HEK293 (cell line): Measurements from ENCODE around the gene JTB.
A peak's percentile ranks its signal among the peaks of the same experiment; 100 is the strongest.

Experiments
- BCL11A ChIP-seq: fragments of 450-650 bp; formaldehyde crosslinking; IDR thresholded peaks from 2 replicates; pipeline ENCODE4 v1.5.1; 2016; ENCODE audit warnings: low read depth, missing biosample characterization, missing genetic modification characterization
- BCL11B ChIP-seq: fragments of 450-650 bp; formaldehyde crosslinking; IDR thresholded peaks from 2 replicates; pipeline ENCODE4 v1.5.1; 2016; ENCODE audit warnings: low read depth, missing biosample characterization, missing genetic modification characterization
- FEZF1 ChIP-seq: fragments of 450-650 bp; formaldehyde crosslinking; IDR thresholded peaks from 2 replicates; pipeline ENCODE4 v1.5.1; 2016; ENCODE audit warnings: missing biosample characterization, missing genetic modification characterization
- GLI4 ChIP-seq: fragments of 450-650 bp; formaldehyde crosslinking; IDR thresholded peaks from 2 replicates; pipeline ENCODE4 v1.5.1; 2016; ENCODE audit warnings: missing biosample characterization, missing genetic modification characterization
- OSR2 ChIP-seq: fragments of 450-650 bp; formaldehyde crosslinking; IDR thresholded peaks from 2 replicates; pipeline ENCODE4 v1.5.1; 2016; ENCODE audit warnings: missing biosample characterization, missing genetic modification characterization
- YY2 ChIP-seq: fragments of 450-650 bp; formaldehyde crosslinking; IDR thresholded peaks from 2 replicates; pipeline ENCODE4 v1.5.1; 2016; ENCODE audit warnings: missing biosample characterization, missing genetic modification characterization
- ZBTB17 ChIP-seq: fragments of 450-650 bp; formaldehyde crosslinking; IDR thresholded peaks from 2 replicates; pipeline ENCODE4 v1.5.1; 2016; ENCODE audit warnings: missing biosample characterization, missing genetic modification characterization
- ZBTB21 ChIP-seq: fragments of 450-650 bp; formaldehyde crosslinking; IDR thresholded peaks from 2 replicates; pipeline ENCODE4 v1.5.1; 2017; ENCODE audit warnings: missing biosample characterization, missing genetic modification characterization
- ZFP69B ChIP-seq: fragments of 450-650 bp; formaldehyde crosslinking; IDR thresholded peaks from 2 replicates; pipeline ENCODE4 v1.5.1; 2016; ENCODE audit warnings: missing biosample characterization, missing genetic modification characterization
- ZIC2 ChIP-seq: fragments of 450-650 bp; formaldehyde crosslinking; IDR thresholded peaks from 2 replicates; pipeline ENCODE4 v1.5.1; 2016; ENCODE audit warnings: missing biosample characterization, missing genetic modification characterization
- ZNF157 ChIP-seq: fragments of 450-650 bp; formaldehyde crosslinking; IDR thresholded peaks from 2 replicates; pipeline ENCODE4 v1.5.1; 2016; ENCODE audit warnings: missing biosample characterization, missing genetic modification characterization
- ZNF23 ChIP-seq: fragments of 450-650 bp; formaldehyde crosslinking; IDR thresholded peaks from 2 replicates; pipeline ENCODE4 v1.5.1; 2016; ENCODE audit warnings: missing biosample characterization, missing genetic modification characterization, borderline replicate concordance
- ZNF274 ChIP-seq, 2 experiments: fragments of 200-500 bp in 1 of 2; fragments of 450-650 bp in 1 of 2; sonication (Bioruptor generic) in 1 of 2; formaldehyde crosslinking in 1 of 2; IDR thresholded peaks; 2 replicates each; pipeline versions ENCODE4 v1.5.1 to v1.6.1; 2014 to 2016; ENCODE audit warnings: borderline replicate concordance in 1 of 2, inconsistent platforms in 1 of 2, low read length in 1 of 2, missing biosample characterization in 1 of 2, missing genetic modification characterization in 1 of 2
- ZNF324 ChIP-seq: fragments of 450-650 bp; formaldehyde crosslinking; IDR thresholded peaks from 2 replicates; pipeline ENCODE4 v1.5.1; 2016; ENCODE audit warnings: missing biosample characterization, missing genetic modification characterization
- ZNF366 ChIP-seq: fragments of 450-650 bp; formaldehyde crosslinking; conservative IDR thresholded peaks from 2 replicates; pipeline ENCODE4 v1.5.1; 2016; ENCODE audit warnings: missing biosample characterization, missing genetic modification characterization
- ZNF391 ChIP-seq: fragments of 450-650 bp; formaldehyde crosslinking; IDR thresholded peaks from 2 replicates; pipeline ENCODE4 v1.5.1; 2016; ENCODE audit warnings: low read depth, missing biosample characterization, missing genetic modification characterization, borderline replicate concordance
- ZNF404 ChIP-seq: fragments of 450-650 bp; formaldehyde crosslinking; IDR thresholded peaks from 2 replicates; pipeline ENCODE4 v1.5.1; 2017; ENCODE audit warnings: missing biosample characterization, missing genetic modification characterization
- ZNF571 ChIP-seq: fragments of 450-650 bp; formaldehyde crosslinking; IDR thresholded peaks from 2 replicates; pipeline ENCODE4 v1.5.0; 2017; ENCODE audit warnings: missing biosample characterization, missing genetic modification characterization
- ZNF596 ChIP-seq: fragments of 450-650 bp; IDR thresholded peaks from 2 replicates; pipeline ENCODE4 v1.5.0; 2018; ENCODE audit warnings: missing biosample characterization, mild to moderate bottlenecking, missing genetic modification characterization, moderate library complexity
- ZNF791 ChIP-seq: fragments of 450-650 bp; formaldehyde crosslinking; IDR thresholded peaks from 2 replicates; pipeline ENCODE4 v1.5.1; 2016; ENCODE audit warnings: missing biosample characterization, missing genetic modification characterization
- TF ChIP-seq, protein P1 (sequence below): fragments of 450-650 bp; formaldehyde crosslinking; IDR thresholded peaks from 2 replicates; pipeline ENCODE4 v1.5.1; 2016; ENCODE audit warnings: missing biosample characterization, missing genetic modification characterization, borderline replicate concordance
- TF ChIP-seq, protein P2 (sequence below): fragments of 450-650 bp; formaldehyde crosslinking; IDR thresholded peaks from 2 replicates; pipeline ENCODE4 v1.5.1; 2016; ENCODE audit warnings: missing biosample characterization, missing genetic modification characterization
- TF ChIP-seq, protein P3 (sequence below): fragments of 450-650 bp; formaldehyde crosslinking; IDR thresholded peaks from 2 replicates; pipeline ENCODE4 v1.5.1; 2016; ENCODE audit warnings: missing biosample characterization, missing genetic modification characterization
- TF ChIP-seq, protein P4 (sequence below): fragments of 450-650 bp; formaldehyde crosslinking; IDR thresholded peaks from 2 replicates; pipeline ENCODE4 v1.5.1; 2016; ENCODE audit warnings: missing biosample characterization, missing genetic modification characterization

JTB gene

DNA sequence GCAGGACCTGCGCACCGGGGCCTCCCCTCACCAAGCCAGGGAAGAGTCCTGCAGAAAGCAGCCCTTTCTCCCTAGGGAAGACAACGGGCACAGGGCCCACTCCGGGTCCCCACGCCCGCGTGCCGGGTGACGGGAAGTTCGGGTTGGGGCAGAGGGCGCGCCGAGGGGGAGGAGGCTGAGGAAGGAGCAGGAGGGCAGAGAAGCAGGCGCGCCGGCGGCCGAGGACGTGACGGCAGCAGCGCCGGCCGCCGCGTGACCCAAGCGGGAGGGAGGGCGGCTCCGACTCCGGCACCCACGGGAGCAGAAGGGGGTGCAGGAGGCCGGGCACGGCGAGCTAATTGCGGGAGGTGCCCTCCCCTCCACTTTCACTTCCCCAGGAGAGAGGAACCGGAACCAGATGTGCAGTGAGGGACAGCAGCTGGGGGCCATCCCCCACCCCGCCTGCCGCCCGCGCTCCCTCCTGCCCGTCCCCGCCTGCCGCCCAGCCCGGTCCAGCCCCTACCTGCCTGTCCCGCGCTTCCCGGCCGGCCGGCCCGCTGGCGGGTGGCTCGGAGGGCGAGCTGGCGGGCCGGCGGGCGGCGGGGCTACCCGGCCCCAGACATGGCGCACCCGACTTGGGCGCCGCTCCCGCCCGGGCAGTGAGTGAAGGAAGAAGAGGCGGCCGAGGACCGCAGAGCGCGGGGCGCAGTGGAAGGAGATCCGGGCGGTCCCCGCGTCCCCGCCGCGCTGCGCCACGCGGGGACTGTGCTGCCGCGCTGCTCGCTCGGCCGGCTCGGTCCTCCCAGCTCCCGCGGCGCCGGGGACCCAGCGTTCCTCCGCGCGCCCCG is 31.5 kb downstream of the JTB start (continued):
- TF ChIP-seq, protein P1, sequence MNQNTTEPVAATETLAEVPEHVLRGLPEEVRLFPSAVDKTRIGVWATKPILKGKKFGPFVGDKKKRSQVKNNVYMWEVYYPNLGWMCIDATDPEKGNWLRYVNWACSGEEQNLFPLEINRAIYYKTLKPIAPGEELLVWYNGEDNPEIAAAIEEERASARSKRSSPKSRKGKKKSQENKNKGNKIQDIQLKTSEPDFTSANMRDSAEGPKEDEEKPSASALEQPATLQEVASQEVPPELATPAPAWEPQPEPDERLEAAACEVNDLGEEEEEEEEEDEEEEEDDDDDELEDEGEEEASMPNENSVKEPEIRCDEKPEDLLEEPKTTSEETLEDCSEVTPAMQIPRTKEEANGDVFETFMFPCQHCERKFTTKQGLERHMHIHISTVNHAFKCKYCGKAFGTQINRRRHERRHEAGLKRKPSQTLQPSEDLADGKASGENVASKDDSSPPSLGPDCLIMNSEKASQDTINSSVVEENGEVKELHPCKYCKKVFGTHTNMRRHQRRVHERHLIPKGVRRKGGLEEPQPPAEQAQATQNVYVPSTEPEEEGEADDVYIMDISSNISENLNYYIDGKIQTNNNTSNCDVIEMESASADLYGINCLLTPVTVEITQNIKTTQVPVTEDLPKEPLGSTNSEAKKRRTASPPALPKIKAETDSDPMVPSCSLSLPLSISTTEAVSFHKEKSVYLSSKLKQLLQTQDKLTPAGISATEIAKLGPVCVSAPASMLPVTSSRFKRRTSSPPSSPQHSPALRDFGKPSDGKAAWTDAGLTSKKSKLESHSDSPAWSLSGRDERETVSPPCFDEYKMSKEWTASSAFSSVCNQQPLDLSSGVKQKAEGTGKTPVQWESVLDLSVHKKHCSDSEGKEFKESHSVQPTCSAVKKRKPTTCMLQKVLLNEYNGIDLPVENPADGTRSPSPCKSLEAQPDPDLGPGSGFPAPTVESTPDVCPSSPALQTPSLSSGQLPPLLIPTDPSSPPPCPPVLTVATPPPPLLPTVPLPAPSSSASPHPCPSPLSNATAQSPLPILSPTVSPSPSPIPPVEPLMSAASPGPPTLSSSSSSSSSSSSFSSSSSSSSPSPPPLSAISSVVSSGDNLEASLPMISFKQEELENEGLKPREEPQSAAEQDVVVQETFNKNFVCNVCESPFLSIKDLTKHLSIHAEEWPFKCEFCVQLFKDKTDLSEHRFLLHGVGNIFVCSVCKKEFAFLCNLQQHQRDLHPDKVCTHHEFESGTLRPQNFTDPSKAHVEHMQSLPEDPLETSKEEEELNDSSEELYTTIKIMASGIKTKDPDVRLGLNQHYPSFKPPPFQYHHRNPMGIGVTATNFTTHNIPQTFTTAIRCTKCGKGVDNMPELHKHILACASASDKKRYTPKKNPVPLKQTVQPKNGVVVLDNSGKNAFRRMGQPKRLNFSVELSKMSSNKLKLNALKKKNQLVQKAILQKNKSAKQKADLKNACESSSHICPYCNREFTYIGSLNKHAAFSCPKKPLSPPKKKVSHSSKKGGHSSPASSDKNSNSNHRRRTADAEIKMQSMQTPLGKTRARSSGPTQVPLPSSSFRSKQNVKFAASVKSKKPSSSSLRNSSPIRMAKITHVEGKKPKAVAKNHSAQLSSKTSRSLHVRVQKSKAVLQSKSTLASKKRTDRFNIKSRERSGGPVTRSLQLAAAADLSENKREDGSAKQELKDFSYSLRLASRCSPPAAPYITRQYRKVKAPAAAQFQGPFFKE (tag by site-specific recombination): no peak
- TF ChIP-seq, protein P2, sequence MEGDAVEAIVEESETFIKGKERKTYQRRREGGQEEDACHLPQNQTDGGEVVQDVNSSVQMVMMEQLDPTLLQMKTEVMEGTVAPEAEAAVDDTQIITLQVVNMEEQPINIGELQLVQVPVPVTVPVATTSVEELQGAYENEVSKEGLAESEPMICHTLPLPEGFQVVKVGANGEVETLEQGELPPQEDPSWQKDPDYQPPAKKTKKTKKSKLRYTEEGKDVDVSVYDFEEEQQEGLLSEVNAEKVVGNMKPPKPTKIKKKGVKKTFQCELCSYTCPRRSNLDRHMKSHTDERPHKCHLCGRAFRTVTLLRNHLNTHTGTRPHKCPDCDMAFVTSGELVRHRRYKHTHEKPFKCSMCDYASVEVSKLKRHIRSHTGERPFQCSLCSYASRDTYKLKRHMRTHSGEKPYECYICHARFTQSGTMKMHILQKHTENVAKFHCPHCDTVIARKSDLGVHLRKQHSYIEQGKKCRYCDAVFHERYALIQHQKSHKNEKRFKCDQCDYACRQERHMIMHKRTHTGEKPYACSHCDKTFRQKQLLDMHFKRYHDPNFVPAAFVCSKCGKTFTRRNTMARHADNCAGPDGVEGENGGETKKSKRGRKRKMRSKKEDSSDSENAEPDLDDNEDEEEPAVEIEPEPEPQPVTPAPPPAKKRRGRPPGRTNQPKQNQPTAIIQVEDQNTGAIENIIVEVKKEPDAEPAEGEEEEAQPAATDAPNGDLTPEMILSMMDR (tag by site-specific recombination): peak; percentile 29; the same call in 1 of the 2 replicates
- no peak for TF ChIP-seq ZNF157 (tag by site-specific recombination)
- no peak for TF ChIP-seq ZNF23 (tag by site-specific recombination)
- TF ChIP-seq ZNF404 (tag by site-specific recombination): no peak
- TF ChIP-seq, protein P3, sequence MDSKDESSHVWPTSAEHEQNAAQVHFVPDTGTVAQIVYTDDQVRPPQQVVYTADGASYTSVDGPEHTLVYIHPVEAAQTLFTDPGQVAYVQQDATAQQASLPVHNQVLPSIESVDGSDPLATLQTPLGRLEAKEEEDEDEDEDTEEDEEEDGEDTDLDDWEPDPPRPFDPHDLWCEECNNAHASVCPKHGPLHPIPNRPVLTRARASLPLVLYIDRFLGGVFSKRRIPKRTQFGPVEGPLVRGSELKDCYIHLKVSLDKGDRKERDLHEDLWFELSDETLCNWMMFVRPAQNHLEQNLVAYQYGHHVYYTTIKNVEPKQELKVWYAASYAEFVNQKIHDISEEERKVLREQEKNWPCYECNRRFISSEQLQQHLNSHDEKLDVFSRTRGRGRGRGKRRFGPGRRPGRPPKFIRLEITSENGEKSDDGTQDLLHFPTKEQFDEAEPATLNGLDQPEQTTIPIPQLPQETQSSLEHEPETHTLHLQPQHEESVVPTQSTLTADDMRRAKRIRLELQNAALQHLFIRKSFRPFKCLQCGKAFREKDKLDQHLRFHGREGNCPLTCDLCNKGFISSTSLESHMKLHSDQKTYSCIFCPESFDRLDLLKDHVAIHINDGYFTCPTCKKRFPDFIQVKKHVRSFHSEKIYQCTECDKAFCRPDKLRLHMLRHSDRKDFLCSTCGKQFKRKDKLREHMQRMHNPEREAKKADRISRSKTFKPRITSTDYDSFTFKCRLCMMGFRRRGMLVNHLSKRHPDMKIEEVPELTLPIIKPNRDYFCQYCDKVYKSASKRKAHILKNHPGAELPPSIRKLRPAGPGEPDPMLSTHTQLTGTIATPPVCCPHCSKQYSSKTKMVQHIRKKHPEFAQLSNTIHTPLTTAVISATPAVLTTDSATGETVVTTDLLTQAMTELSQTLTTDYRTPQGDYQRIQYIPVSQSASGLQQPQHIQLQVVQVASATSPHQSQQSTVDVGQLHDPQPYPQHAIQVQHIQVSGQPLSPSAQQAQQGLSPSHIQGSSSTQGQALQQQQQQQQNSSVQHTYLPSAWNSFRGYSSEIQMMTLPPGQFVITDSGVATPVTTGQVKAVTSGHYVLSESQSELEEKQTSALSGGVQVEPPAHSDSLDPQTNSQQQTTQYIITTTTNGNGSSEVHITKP (tag by site-specific recombination): peak; percentile 91
- TF ChIP-seq ZBTB21 (tag by site-specific recombination): no peak
- no peak for TF ChIP-seq GLI4 (tag by site-specific recombination)
- no peak for TF ChIP-seq ZNF274 (IDR thresholded peaks at IDR 0.05; ENCODE audit: low read length)
- no peak for TF ChIP-seq ZNF274 (tag by site-specific recombination; IDR thresholded peaks at IDR 0.05; ENCODE audit: borderline replicate concordance)
- TF ChIP-seq ZNF324 (tag by site-specific recombination): peak; percentile 42; the same call in 1 of the 2 replicates
- TF ChIP-seq ZNF366 (tag by site-specific recombination): 0 out of 2 replicates have a peak, but pooled peaks have one; percentile 15
- no peak; the same call in 1 of the 2 replicates for TF ChIP-seq ZBTB17 (tag by site-specific recombination)
- TF ChIP-seq FEZF1: no peak
- TF ChIP-seq ZNF791 (tag by site-specific recombination): no peak
- no peak for TF ChIP-seq ZNF596
- TF ChIP-seq BCL11A (tag by site-specific recombination): no peak
- TF ChIP-seq ZNF391 (tag by site-specific recombination): no peak
- no peak; the same call in 1 of the 2 replicates for TF ChIP-seq ZIC2
- TF ChIP-seq OSR2: peak; percentile 64
- TF ChIP-seq YY2 (tag by site-specific recombination): no peak
- TF ChIP-seq, protein P4, sequence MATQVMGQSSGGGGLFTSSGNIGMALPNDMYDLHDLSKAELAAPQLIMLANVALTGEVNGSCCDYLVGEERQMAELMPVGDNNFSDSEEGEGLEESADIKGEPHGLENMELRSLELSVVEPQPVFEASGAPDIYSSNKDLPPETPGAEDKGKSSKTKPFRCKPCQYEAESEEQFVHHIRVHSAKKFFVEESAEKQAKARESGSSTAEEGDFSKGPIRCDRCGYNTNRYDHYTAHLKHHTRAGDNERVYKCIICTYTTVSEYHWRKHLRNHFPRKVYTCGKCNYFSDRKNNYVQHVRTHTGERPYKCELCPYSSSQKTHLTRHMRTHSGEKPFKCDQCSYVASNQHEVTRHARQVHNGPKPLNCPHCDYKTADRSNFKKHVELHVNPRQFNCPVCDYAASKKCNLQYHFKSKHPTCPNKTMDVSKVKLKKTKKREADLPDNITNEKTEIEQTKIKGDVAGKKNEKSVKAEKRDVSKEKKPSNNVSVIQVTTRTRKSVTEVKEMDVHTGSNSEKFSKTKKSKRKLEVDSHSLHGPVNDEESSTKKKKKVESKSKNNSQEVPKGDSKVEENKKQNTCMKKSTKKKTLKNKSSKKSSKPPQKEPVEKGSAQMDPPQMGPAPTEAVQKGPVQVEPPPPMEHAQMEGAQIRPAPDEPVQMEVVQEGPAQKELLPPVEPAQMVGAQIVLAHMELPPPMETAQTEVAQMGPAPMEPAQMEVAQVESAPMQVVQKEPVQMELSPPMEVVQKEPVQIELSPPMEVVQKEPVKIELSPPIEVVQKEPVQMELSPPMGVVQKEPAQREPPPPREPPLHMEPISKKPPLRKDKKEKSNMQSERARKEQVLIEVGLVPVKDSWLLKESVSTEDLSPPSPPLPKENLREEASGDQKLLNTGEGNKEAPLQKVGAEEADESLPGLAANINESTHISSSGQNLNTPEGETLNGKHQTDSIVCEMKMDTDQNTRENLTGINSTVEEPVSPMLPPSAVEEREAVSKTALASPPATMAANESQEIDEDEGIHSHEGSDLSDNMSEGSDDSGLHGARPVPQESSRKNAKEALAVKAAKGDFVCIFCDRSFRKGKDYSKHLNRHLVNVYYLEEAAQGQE (tag by site-specific recombination): no peak
- TF ChIP-seq BCL11B (tag by site-specific recombination): no peak
- no peak for TF ChIP-seq ZNF571 (tag by site-specific recombination)
- TF ChIP-seq ZFP69B (tag by site-specific recombination): no peak; the same call in none of the 2 replicates
